C4-2B (cell line): ENCODE results near the gene LTO1.

Source experiments
- ZFX ChIP-seq: fragments of 450-650 bp; IDR thresholded peaks from 2 replicates; pipeline ENCODE4 v1.6.1; 2017
- TF ChIP-seq, protein P1 (sequence below): fragments of 450-650 bp; conservative IDR thresholded peaks from 2 replicates; pipeline ENCODE4 v1.5.1; 2017; ENCODE audit warnings: mild to moderate bottlenecking

DNA sequence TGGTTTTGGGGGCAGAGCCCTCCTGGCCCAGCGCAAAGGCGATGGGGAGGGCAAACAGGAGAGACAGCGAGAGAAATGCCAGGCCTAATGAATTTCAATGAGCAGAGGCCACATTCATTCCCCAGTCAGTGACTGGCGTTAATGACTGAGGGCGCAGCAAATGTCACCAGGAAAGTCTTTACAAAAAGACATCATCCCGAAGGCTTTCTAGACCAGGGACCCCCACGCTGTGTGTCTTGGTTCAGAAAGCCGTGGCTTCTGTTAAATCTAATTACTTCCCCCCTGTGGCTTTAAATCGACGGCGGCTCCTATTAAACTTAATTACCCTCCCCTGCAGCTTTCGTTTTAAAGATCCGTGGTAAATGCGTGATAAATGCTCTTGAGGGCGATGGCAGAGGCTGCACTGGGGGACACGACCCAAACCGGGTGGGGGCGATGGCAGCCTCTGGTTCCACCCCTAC lies 30.2 kb upstream of the LTO1 start:
- TF ChIP-seq, protein P1, sequence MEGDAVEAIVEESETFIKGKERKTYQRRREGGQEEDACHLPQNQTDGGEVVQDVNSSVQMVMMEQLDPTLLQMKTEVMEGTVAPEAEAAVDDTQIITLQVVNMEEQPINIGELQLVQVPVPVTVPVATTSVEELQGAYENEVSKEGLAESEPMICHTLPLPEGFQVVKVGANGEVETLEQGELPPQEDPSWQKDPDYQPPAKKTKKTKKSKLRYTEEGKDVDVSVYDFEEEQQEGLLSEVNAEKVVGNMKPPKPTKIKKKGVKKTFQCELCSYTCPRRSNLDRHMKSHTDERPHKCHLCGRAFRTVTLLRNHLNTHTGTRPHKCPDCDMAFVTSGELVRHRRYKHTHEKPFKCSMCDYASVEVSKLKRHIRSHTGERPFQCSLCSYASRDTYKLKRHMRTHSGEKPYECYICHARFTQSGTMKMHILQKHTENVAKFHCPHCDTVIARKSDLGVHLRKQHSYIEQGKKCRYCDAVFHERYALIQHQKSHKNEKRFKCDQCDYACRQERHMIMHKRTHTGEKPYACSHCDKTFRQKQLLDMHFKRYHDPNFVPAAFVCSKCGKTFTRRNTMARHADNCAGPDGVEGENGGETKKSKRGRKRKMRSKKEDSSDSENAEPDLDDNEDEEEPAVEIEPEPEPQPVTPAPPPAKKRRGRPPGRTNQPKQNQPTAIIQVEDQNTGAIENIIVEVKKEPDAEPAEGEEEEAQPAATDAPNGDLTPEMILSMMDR, result no peak
- no peak for TF ChIP-seq ZFX
